Measurements from ENCODE around the gene AKR1C8. TPM values are rescaled to one million over a fixed set of nuclear protein-coding genes. Genes with fewer than 3 reads are reported as not detected.

Gene AKR1C8
- total and polyA plus RNA-seq, 2 of the 13 experiments (the other 11 are each of a cell fraction or from before 2014, with no cell fraction given) = 0.12 TPM; not detected in 1

DNA sequence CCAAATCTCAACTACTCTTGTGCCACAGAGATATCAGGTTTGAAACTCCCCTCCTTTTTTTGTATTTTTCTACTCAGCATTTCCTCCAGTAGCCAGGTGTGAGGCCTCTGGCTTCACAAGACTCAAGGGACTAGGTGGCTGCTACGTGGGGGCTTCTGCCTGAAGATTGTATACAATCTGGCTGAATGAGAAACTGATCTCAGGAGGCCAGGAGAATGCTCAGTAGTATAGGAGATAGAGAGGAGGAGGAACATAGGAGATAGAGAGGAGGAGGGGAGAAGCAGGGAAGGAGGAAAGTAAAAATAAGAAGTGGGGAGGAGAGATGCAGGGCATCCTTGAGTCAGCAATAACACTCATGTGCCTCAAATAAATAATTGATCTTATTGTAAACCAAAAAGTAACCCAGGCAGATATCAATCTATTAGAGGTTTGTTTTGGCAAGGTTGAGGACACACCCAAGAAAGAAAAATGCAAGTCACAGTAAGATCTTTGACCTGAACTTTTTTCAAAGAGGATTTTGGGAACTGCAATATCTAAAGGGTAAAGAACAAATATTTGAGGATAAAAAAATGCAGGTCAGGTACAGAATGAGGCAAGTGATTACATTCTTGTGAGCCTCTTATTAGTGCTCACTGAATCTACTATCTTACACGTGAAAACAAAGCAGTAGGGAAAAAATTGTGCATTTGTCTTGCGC is 36.8 kb downstream of the AKR1C8 start (continued):
- no peak for TF ChIP-seq KDM2A (CRISPR knock-in tag; IDR thresholded peaks at IDR 0.05; ENCODE audit: borderline replicate concordance, low read depth)
- TF ChIP-seq YY1 (IDR thresholded peaks at IDR 0.05; ENCODE audit: insufficient read depth, insufficient replicate concordance, low read depth, low read length) = no peak
- no peak for TF ChIP-seq FOXK2 (IDR thresholded peaks at IDR 0.05)
- peak; percentile 35 for TF ChIP-seq PAF1 (CRISPR knock-in tag; IDR thresholded peaks at IDR 0.05)
- TF ChIP-seq ZNF496 (CRISPR knock-in tag; IDR thresholded peaks at IDR 0.05; ENCODE audit: insufficient replicate concordance) = no peak
- TF ChIP-seq, protein P1, sequence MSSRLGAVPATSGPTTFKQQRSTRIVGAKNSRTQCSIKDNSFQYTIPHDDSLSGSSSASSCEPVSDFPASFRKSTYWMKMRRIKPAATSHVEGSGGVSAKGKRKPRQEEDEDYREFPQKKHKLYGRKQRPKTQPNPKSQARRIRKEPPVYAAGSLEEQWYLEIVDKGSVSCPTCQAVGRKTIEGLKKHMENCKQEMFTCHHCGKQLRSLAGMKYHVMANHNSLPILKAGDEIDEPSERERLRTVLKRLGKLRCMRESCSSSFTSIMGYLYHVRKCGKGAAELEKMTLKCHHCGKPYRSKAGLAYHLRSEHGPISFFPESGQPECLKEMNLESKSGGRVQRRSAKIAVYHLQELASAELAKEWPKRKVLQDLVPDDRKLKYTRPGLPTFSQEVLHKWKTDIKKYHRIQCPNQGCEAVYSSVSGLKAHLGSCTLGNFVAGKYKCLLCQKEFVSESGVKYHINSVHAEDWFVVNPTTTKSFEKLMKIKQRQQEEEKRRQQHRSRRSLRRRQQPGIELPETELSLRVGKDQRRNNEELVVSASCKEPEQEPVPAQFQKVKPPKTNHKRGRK (CRISPR knock-in tag; IDR thresholded peaks at IDR 0.05) = no peak
- TF ChIP-seq ASH2L (IDR thresholded peaks at IDR 0.05; ENCODE audit: insufficient read length, low read depth, low read length) = no peak
- TF ChIP-seq NFKB2 (CRISPR knock-in tag; IDR thresholded peaks at IDR 0.05; ENCODE audit: borderline replicate concordance) = no peak
- TF ChIP-seq ZNF484 (CRISPR knock-in tag; IDR thresholded peaks at IDR 0.05; ENCODE audit: borderline replicate concordance, low read depth) = no peak
- no peak for TF ChIP-seq CAMTA2 (CRISPR knock-in tag; IDR thresholded peaks at IDR 0.05; ENCODE audit: borderline replicate concordance)
- no peak for TF ChIP-seq ZKSCAN1 (IDR thresholded peaks at IDR 0.05; ENCODE audit: low read length)
- TF ChIP-seq, protein P2, sequence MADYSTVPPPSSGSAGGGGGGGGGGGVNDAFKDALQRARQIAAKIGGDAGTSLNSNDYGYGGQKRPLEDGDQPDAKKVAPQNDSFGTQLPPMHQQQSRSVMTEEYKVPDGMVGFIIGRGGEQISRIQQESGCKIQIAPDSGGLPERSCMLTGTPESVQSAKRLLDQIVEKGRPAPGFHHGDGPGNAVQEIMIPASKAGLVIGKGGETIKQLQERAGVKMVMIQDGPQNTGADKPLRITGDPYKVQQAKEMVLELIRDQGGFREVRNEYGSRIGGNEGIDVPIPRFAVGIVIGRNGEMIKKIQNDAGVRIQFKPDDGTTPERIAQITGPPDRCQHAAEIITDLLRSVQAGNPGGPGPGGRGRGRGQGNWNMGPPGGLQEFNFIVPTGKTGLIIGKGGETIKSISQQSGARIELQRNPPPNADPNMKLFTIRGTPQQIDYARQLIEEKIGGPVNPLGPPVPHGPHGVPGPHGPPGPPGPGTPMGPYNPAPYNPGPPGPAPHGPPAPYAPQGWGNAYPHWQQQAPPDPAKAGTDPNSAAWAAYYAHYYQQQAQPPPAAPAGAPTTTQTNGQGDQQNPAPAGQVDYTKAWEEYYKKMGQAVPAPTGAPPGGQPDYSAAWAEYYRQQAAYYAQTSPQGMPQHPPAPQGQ (CRISPR knock-in tag; IDR thresholded peaks at IDR 0.05; ENCODE audit: borderline replicate concordance) = no peak
- no peak for TF ChIP-seq DR1 (CRISPR knock-in tag; IDR thresholded peaks at IDR 0.05)
- TF ChIP-seq SIN3A (IDR thresholded peaks at IDR 0.05; ENCODE audit: borderline replicate concordance, low read depth, low read length) = 0 out of 2 replicates have a peak, but pooled peaks have one; percentile 35
- no peak for TF ChIP-seq HOXA5 (CRISPR knock-in tag; IDR thresholded peaks at IDR 0.05)
- TF ChIP-seq, protein P3, sequence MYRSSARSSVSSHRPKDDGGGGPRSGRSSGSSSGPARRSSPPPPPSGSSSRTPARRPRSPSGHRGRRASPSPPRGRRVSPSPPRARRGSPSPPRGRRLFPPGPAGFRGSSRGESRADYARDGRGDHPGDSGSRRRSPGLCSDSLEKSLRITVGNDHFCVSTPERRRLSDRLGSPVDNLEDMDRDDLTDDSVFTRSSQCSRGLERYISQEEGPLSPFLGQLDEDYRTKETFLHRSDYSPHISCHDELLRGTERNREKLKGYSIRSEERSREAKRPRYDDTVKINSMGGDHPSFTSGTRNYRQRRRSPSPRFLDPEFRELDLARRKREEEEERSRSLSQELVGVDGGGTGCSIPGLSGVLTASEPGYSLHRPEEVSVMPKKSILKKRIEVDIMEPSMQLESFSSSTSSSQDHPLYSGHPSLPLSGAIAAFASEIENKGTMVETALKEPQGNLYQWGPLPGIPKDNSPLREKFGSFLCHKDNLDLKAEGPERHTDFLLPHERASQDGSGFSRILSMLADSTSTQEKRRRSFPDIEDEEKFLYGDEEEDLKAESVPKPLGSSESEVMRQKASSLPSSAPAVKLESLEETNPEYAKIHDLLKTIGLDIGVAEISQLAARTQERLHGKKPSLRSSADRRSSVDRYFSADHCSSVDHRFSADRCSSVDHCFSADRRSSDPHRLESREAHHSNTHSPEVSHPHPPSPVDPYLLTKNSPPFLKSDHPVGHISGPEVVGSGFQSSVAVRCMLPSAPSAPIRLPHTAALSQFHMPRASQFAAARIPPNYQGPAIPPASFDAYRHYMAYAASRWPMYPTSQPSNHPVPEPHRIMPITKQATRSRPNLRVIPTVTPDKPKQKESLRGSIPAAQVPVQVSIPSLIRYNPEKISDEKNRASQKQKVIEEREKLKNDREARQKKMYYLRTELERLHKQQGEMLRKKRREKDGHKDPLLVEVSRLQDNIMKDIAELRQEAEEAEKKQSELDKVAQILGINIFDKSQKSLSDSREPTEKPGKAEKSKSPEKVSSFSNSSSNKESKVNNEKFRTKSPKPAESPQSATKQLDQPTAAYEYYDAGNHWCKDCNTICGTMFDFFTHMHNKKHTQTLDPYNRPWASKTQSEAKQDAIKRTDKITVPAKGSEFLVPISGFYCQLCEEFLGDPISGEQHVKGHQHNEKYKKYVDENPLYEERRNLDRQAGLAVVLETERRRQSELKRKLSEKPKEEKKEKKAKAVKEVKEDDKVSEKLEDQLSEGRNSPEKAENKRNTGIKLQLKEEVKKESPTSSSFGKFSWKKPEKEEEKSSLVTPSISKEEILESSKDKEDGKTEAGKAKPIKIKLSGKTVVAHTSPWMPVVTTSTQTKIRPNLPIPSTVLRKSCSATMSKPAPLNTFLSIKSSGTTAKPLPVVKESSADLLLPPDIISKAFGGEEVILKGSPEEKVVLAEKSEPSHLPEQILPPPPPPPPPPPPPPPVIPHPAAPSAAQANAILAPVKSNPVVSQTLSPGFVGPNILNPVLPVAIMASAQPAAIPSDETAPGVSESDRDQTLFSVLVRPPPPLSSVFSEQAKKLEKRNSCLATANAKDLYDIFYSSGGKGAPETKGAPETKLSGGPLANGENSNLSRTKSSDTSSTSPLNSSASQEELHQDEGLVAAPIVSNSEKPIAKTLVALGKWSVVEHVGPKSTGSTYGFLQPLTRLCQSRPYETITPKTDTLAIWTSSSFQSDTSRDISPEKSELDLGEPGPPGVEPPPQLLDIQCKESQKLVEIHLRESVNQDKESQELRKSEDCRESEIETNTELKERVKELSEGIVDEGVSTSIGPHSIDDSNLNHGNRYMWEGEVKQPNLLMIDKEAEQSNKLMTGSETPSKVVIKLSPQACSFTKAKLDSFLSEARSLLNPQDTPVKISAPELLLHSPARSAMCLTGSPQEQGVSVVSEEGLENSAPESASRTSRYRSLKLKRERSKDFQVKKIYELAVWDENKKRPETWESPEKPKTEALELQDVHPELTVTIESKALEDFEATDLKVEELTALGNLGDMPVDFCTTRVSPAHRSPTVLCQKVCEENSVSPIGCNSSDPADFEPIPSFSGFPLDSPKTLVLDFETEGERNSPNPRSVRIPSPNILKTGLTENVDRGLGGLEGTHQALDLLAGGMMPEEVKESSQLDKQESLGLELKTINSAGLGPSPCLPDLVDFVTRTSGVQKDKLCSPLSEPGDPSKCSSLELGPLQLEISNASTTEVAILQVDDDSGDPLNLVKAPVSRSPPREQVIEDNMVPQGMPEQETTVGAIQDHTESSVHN (CRISPR knock-in tag; IDR thresholded peaks at IDR 0.05) = no peak
- 0 out of 2 replicates have a peak, but pooled peaks have one; percentile 15 for TF ChIP-seq HDAC1 (CRISPR knock-in tag; IDR thresholded peaks at IDR 0.05)

Data from HepG2 (cell line).